Immature natural killer cell (primary cell): ENCODE results near the gene ZNF527. TPM values are rescaled to one million over a fixed set of nuclear protein-coding genes. Genes with fewer than 3 reads are reported as not detected.
"Not testable (repeated sequence)": the region's sequence is repeated elsewhere in the genome, so short reads cannot be mapped to it uniquely, and the experiment has no call there.

Source experiments
- DNase-seq, 3 donors: peaks; one replicate each; pipeline ENCODE4 v3.0.0; 2022; ENCODE audit warnings: mixed read lengths in 1 of 3
- H3K27ac Mint-ChIP-seq, 6 donors: one replicate each; pipeline ENCODE4 v1.8.0; 2020; ENCODE audit warnings: mixed read lengths in 6 of 6, mild to moderate bottlenecking in 5 of 6, inconsistent platforms in 4 of 6, moderate library complexity in 3 of 6
- H3K27me3 Mint-ChIP-seq, 3 donors: one replicate each; pipeline ENCODE4 v1.8.0; 2020 to 2021; ENCODE audit warnings: low read depth in 3 of 3, mild to moderate bottlenecking in 3 of 3, mixed read lengths in 3 of 3, moderate library complexity in 3 of 3, inconsistent platforms in 1 of 3
- H3K36me3 Mint-ChIP-seq, 3 donors: one replicate each; pipeline ENCODE4 v1.8.0; 2020; ENCODE audit warnings: mixed read lengths in 3 of 3, inconsistent platforms in 2 of 3, mild to moderate bottlenecking in 2 of 3
- H3K4me1 Mint-ChIP-seq, 2 donors: one replicate each; pipeline ENCODE4 v1.8.0; 2020; ENCODE audit warnings: inconsistent platforms in 2 of 2, mild to moderate bottlenecking in 2 of 2, mixed read lengths in 2 of 2, moderate library complexity in 1 of 2
- H3K4me3 Mint-ChIP-seq, 5 donors: one replicate each; pipeline ENCODE4 v1.8.0; 2020; ENCODE audit warnings: mild to moderate bottlenecking in 5 of 5, mixed read lengths in 5 of 5, inconsistent platforms in 3 of 5, moderate library complexity in 3 of 5
- H3K9me3 Mint-ChIP-seq, 6 donors: one replicate each; pipeline ENCODE4 v1.8.0; 2020; ENCODE audit warnings: mild to moderate bottlenecking in 6 of 6, mixed read lengths in 6 of 6, inconsistent platforms in 4 of 6, moderate library complexity in 3 of 6
- polyA plus RNA-seq, 3 donors: library from polyadenylated mRNA; unstranded; fragments of 300-500 nt; fragmentation: Illumina TruSeq; gene quantifications; one replicate each; pipeline ENCODE4 v1.2.3, GENCODE V29; 2021

Gene ZNF527
- polyA plus RNA-seq: 1 to 10 TPM; 8.1 to 9.9 (median 9.5) TPM

DNA sequence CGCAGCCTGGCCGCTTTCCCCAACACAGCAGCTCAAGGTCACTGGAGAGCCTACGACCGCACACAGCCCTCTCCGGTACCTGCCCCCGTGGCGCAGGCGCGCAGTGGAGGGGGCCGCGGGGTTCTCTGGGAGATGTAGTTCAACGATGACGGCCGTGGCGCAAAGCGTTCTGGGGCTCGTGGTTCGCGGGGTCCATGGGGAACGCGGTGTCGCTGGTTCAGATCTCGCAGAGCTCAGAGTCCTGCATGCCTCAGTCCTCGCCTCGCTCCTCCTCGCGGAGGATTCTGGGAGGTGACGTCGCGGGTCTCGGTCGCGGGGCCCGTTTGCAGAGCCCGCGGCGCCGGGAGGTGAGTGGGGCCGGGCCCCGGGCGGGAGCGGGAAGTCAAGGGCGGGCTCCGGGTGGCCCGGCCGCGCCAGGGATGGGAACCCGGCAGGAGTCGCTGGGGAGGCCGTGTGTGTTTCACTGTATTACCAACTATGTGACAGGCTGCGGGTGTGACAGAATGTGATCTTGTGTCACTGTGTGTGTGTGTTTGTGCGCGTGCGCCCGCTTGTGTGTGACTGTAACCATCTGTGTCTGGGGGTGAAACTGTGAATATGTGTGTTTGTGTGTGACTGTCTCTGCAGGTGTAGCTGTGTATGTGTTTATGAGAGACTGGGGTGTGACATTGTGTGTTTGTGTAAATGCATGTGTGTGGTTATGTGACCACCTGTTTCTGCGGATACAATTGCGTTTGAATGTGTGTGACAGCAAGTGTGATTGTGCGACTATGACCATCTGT lies at the start of gene ZNF527:
ZNF527 (plus strand) TSS at position 220 of the 782 bp plus-strand sequence. CDS start 3,100 bp downstream, outside the sequence.
- H3K27ac Mint-ChIP-seq: peak within 1 kb of the TSS; percentile 88 to 100 (median 97)
- peaks cover 0 to 3% (median 0%) of the 10 kb centered on the region in 3 donors for H3K36me3 Mint-ChIP-seq
- peak within 1 kb of the TSS; percentile 97 to 100 (median 99) for H3K4me3 Mint-ChIP-seq
- peaks cover 7 to 8% (median 8%) of the 10 kb centered on the region in 3 donors for H3K27me3 Mint-ChIP-seq
- peak; percentile 95 to 96 (median 96) for DNase-seq
- H3K4me1 Mint-ChIP-seq: peaks cover 17 to 21% of the 10 kb centered on the region in 2 donors
- H3K9me3 Mint-ChIP-seq: peaks cover 0 to 3% (median under 1%) of the 10 kb centered on the region in 6 donors

DNA sequence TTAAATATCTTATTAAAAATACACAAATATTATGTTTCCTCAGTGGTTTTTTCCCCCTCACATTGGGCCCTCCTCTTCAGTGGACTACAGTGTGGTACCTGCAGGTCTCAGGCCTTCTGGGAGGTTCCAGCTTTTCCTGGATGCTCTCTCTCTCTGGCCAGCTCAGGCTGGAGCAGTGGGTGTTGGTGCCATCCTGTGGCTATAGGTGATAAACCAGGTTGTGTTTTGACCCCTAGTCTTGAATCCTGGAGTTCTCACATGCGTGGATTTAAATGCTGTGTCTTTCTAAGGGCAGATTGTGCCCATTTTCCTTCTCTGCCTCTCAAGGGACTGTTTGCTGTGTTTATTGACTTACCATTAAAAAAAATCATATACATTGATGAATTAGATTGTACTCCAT lies 41.2 kb upstream of the ZNF527 start:
- H3K36me3 Mint-ChIP-seq: peaks cover 7 to 33% (median 23%) of the 10 kb centered on the region in 3 donors
- peak overlapping the region in 1 of 6 donors; percentile 23 for H3K27ac Mint-ChIP-seq
- peaks cover 0 to 2% (median 0%) of the 10 kb centered on the region in 3 donors for H3K27me3 Mint-ChIP-seq
- DNase-seq: no peak
- peaks cover 0 to 2% (median 0%) of the 10 kb centered on the region in 6 donors for H3K9me3 Mint-ChIP-seq
- H3K4me3 Mint-ChIP-seq: no peak overlapping the region
- H3K4me1 Mint-ChIP-seq: peaks cover 8 to 11% of the 10 kb centered on the region in 2 donors

GRCh38 chr19:37332839-37333238 lies 38.1 kb upstream of the ZNF527 start:
- H3K4me1 Mint-ChIP-seq: peaks cover 24 to 28% of the 10 kb centered on the region in 2 donors
- H3K4me3 Mint-ChIP-seq: peak overlapping the region in 2 of 5 donors; percentile 35 to 37

GRCh38 chr19:37333457-37333856 lies 37.4 kb upstream of the ZNF527 start:
- Mint-ChIP-seq H3K9me3 (peaks cover 0 to 2% (median 0%) of the 10 kb centered on the region in 6 donors), H3K27me3 (peaks cover 0 to 2% (median 0%) of the 10 kb centered on the region in 3 donors), H3K27ac (peak overlapping the region in 2 of 6 donors; percentile 12 to 57), H3K4me1 (peaks cover 24 to 31% of the 10 kb centered on the region in 2 donors), H3K4me3 (peak overlapping the region in 3 of 5 donors; percentile 48 to 94 (median 89)), H3K36me3 (peaks cover 7 to 28% (median 22%) of the 10 kb centered on the region in 3 donors)
- no peak for DNase-seq

More at GRCh38 chr19:37332839-37333238, 38.1 kb upstream of the ZNF527 start:
- Mint-ChIP-seq H3K36me3 (peaks cover 7 to 30% (median 20%) of the 10 kb centered on the region in 3 donors), H3K27me3 (peaks cover 0 to 2% (median 0%) of the 10 kb centered on the region in 3 donors), H3K9me3 (peaks cover 0 to 2% (median 0%) of the 10 kb centered on the region in 6 donors), H3K27ac (peak overlapping the region in 4 of 6 donors; percentile 9 to 76 (median 35))
- no peak for DNase-seq

GRCh38 chr19:37334179-37335071 lies 36.5 kb upstream of the ZNF527 start:
- Mint-ChIP-seq H3K36me3 (peaks cover 7 to 25% (median 15%) of the 10 kb centered on the region in 3 donors), H3K27me3 (peaks cover 0 to 2% (median 0%) of the 10 kb centered on the region in 3 donors), H3K9me3 (peaks cover 0 to under 1% (median 0%) of the 10 kb centered on the region in 6 donors), H3K27ac (peak overlapping the region; percentile 86 to 96 (median 92)), H3K4me3 (peak overlapping the region; percentile 89 to 94 (median 91)), H3K4me1 (peaks cover 24 to 40% of the 10 kb centered on the region in 2 donors)
- peak; percentile 82 to 85 (median 85) for DNase-seq

DNA sequence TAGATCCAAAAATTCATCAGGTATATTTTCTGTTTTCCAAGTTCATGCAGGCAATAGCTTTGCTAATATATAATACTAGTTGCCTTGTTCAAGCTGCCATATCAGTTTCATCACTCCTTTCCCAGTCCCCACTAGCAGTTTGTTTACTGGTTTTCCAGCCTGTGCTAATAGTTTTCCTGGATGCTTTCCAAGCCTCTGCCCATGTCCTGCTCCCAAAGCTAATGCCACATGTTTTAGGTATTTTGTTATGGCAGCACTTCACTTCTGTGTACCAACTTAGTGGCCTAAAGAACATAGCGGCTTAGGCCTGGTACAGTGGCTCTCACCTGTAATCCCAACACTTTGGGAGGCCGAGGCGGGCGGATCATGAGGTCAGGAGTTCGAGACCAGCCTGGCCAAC lies 28.1 kb upstream of the ZNF527 start:
- Mint-ChIP-seq H3K9me3 (no peaks in the 10 kb centered on the region), H3K4me1 (peaks cover 0 to 24% of the 10 kb centered on the region in 2 donors), H3K4me3 (no peak overlapping the region), H3K27ac (no peak overlapping the region), H3K36me3 (peaks cover 12 to 41% (median 27%) of the 10 kb centered on the region in 3 donors), H3K27me3 (no peaks in the 10 kb centered on the region)
- DNase-seq: no peak

DNA sequence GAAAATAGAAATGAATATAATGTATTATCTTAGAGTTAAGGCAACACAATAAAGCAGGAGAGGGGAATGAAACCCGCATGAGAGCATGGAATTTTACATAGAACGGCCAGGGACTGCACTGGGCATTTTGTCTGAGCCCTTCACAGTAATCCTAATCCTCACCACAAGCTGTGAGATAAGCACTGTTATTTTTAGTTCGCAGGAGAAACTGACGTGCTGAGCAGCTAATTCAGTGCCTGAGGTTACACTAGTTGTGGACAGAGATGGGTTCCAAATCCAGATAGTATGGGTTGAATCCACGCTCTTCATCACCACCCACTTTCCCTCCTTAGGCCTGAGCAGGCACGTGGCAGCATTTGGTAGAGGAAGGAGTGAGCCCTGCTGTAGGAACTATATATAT lies 24.8 kb upstream of the ZNF527 start:
- Mint-ChIP-seq H3K4me3 (no peak overlapping the region), H3K36me3 (peaks cover 20 to 47% (median 40%) of the 10 kb centered on the region in 3 donors), H3K9me3 (peaks cover 0 to 1% (median 0%) of the 10 kb centered on the region in 6 donors), H3K27ac (no peak overlapping the region), H3K27me3 (no peaks in the 10 kb centered on the region), H3K4me1 (peaks cover 0 to 5% of the 10 kb centered on the region in 2 donors)
- no peak for DNase-seq

- peak overlapping the region in 1 of 6 donors; percentile 12 for H3K27ac Mint-ChIP-seq
- H3K27me3 Mint-ChIP-seq: no peaks in the 10 kb centered on the region
- H3K4me1 Mint-ChIP-seq: no peaks in the 10 kb centered on the region
- no peak for DNase-seq
- peaks cover 18 to 53% (median 39%) of the 10 kb centered on the region in 3 donors for H3K36me3 Mint-ChIP-seq
- peaks cover 0 to 1% (median 0%) of the 10 kb centered on the region in 6 donors for H3K9me3 Mint-ChIP-seq
- H3K4me3 Mint-ChIP-seq: no peak overlapping the region
Measured at GRCh38 chr19:37348060-37348459, 22.8 kb upstream of the ZNF527 start.

- H3K9me3 Mint-ChIP-seq: peaks cover 0 to 2% (median 0%) of the 10 kb centered on the region in 6 donors
- peaks cover 30 to 68% (median 58%) of the 10 kb centered on the region in 3 donors for H3K36me3 Mint-ChIP-seq
- peak overlapping the region in 2 of 6 donors; percentile 12 to 34 for H3K27ac Mint-ChIP-seq
- no peak overlapping the region for H3K4me3 Mint-ChIP-seq
- H3K27me3 Mint-ChIP-seq: no peaks in the 10 kb centered on the region
- DNase-seq: no peak
- peaks cover 1 to 18% of the 10 kb centered on the region in 2 donors for H3K4me1 Mint-ChIP-seq
Measured at GRCh38 chr19:37353968-37354367, 16.9 kb upstream of the ZNF527 start.

GRCh38 chr19:37355901-37356300 lies 15.0 kb upstream of the ZNF527 start:
- peaks cover 0 to 2% (median 0%) of the 10 kb centered on the region in 6 donors for H3K9me3 Mint-ChIP-seq
- no peaks in the 10 kb centered on the region for H3K27me3 Mint-ChIP-seq
- no peak overlapping the region for H3K4me3 Mint-ChIP-seq
- H3K4me1 Mint-ChIP-seq: peaks cover 1 to 18% of the 10 kb centered on the region in 2 donors
- H3K36me3 Mint-ChIP-seq: peaks cover 40 to 77% (median 68%) of the 10 kb centered on the region in 3 donors
- H3K27ac Mint-ChIP-seq: no peak overlapping the region
- no peak for DNase-seq

GRCh38 chr19:37361994-37362393 lies 8.9 kb upstream of the ZNF527 start:
- Mint-ChIP-seq H3K4me3 (no peak overlapping the region), H3K27me3 (peaks cover 0 to 2% (median 0%) of the 10 kb centered on the region in 3 donors), H3K27ac (no peak overlapping the region), H3K36me3 (peaks cover 60 to 70% (median 63%) of the 10 kb centered on the region in 3 donors), H3K9me3 (peaks cover 9 to 36% (median 23%) of the 10 kb centered on the region in 6 donors), H3K4me1 (no peaks in the 10 kb centered on the region)
- no peak for DNase-seq

GRCh38 chr19:37362733-37363132 lies 8.2 kb upstream of the ZNF527 start:
- DNase-seq: no peak
- Mint-ChIP-seq H3K4me1 (no peaks in the 10 kb centered on the region), H3K27me3 (peaks cover 0 to 2% (median 0%) of the 10 kb centered on the region in 3 donors), H3K4me3 (no peak overlapping the region), H3K27ac (no peak overlapping the region), H3K9me3 (peaks cover 9 to 36% (median 23%) of the 10 kb centered on the region in 6 donors), H3K36me3 (peaks cover 52 to 62% (median 55%) of the 10 kb centered on the region in 3 donors)

DNA sequence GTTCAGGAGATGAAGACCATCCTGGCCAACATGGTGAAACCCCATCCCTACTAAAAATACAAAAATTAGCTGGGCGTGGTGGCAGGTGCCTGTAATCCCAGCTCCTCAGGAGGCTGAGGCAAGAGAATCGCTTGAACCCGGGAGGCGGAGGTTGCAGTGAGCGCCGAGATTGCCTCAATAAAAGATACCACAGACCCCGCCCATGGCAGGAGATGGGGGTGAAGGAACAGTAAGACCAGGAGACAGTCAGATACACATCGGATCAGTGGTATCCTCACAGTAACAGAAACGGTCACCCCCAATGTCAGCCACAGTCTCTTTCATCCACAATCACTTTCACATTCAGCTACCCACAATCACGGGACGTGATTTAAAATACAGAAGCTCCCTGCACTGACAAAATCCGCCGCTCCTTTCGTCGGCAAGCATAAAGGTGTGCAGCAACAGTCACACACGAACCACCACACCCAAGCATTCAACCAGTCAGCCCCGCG lies 466 bp upstream of the ZNF527 start:
- H3K27me3 Mint-ChIP-seq, H3K36me3 Mint-ChIP-seq, H3K9me3 Mint-ChIP-seq, DNase-seq: not testable (repeated sequence)
- peak overlapping the region; percentile 97 to 100 (median 99) for H3K4me3 Mint-ChIP-seq
- H3K4me1 Mint-ChIP-seq: peaks cover 17 to 21% of the 10 kb centered on the region in 2 donors
- peak overlapping the region; percentile 88 to 100 (median 97) for H3K27ac Mint-ChIP-seq
